Measurements from ENCODE around the gene FRYL.

DNA sequence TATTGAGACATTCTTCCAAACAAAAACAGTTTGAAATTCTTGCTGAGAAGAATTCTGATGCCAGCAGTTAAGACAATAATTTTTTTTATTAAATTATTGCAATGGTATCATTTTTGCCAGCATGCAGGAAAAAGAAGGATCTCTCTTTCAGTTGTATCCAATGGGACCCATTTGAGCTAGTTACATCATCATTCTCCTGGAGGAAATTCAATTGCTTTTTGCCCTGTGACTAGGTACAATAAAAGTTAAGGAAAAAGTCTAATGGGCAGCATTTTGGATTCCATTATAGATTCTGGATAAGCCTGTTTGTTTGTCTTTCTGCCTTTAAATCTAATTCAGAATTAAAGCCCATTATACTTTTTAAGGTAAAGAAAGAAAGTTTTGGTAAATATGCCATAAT, 10.5 kb upstream of the FRYL start:
- TF ChIP-seq, protein P1, sequence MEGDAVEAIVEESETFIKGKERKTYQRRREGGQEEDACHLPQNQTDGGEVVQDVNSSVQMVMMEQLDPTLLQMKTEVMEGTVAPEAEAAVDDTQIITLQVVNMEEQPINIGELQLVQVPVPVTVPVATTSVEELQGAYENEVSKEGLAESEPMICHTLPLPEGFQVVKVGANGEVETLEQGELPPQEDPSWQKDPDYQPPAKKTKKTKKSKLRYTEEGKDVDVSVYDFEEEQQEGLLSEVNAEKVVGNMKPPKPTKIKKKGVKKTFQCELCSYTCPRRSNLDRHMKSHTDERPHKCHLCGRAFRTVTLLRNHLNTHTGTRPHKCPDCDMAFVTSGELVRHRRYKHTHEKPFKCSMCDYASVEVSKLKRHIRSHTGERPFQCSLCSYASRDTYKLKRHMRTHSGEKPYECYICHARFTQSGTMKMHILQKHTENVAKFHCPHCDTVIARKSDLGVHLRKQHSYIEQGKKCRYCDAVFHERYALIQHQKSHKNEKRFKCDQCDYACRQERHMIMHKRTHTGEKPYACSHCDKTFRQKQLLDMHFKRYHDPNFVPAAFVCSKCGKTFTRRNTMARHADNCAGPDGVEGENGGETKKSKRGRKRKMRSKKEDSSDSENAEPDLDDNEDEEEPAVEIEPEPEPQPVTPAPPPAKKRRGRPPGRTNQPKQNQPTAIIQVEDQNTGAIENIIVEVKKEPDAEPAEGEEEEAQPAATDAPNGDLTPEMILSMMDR (IDR thresholded peaks at IDR 0.05; ENCODE audit: insufficient read depth, low read length, poor library complexity, severe bottlenecking), result no peak
- TF ChIP-seq EZH2phosphoT487 (conservative IDR thresholded peaks at IDR 0.05; ENCODE audit: low read length), result no peak

Data from SU-DHL-6 (cell line).